ENCODE results near the gene SLC44A3. TPM values are rescaled to one million over a fixed set of nuclear protein-coding genes. Genes with fewer than 3 reads are reported as not detected.

SLC44A3 gene
- polyA plus RNA-seq (ENCODE audit: low read depth in 6 of 6) = not detected

DNA sequence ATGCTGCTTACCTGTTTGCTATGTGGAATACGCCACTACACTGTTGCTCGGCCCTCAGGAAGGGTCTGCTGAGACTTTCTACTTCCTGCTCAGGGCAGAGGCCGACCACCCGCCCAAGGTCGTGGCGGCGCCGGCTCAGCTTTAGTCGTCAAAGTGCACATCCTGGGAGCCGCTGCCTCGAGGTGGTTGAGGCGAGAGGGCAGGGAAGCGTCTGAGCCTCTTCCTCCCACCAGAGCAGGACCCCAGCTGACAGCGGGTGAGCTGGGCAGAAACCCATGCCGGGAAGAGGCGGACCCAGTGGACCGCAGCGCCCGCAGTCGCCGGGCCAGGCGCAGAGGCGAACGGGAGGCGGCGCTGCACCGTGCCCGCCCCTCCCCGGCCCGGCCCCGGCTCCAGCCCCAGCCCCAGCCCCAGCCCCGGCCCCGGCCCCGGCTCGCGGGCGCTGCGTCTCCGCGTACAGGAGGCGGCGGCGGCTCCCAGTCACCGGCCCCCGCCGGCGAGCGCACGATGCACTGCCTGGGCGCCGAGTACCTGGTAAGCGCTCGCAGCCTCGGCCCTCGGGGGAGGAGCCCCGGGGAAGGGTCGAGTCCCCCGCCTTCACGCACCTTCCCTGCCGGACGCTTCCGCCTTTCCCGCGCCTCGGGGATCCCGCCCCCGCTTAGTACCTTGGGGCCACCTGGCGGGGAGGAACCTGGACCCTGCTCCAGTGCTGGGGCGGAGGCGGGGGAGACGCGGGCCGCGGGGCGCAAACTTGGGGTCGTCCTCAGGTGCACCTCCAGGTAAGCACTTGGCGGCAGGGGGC, at the start of gene SLC44A3:
TSS of gene SLC44A3 (plus strand) at position 413 of the 802 bp plus-strand sequence. CDS start at position 508, 95 bp downstream.
- Mint-ChIP-seq H3K27ac (peak within 1 kb of the TSS in 1 of 6 donors; percentile 59), H3K36me3 (no peaks in the 10 kb centered on the region), H3K9me3 (peaks cover 0 to 7% (median 4%) of the 10 kb centered on the region in 7 donors), H3K4me1 (no peaks in the 10 kb centered on the region), H3K4me3 (peak within 1 kb of the TSS; percentile 15 to 86 (median 72)), H3K27me3 (peaks cover 49 to 56% (median 54%) of the 10 kb centered on the region in 3 donors)
- peak; percentile 9 for DNase-seq
- ATAC-seq (ENCODE audit: low read depth in 2 of 2) = peak; percentile 52 to 63

GRCh38 chr1:94772230-94772641, 47.9 kb upstream of the SLC44A3 start:
- no peak for DNase-seq
- Mint-ChIP-seq H3K27me3 (peaks cover 0 to 13% (median 0%) of the 10 kb centered on the region in 3 donors), H3K4me3 (peak overlapping the region in 1 of 8 donors; percentile 57), H3K36me3 (no peaks in the 10 kb centered on the region), H3K9me3 (peaks cover 0 to 7% (median 0%) of the 10 kb centered on the region in 7 donors), H3K4me1 (peaks cover 15 to 22% (median 18%) of the 10 kb centered on the region in 3 donors), H3K27ac (no peak overlapping the region)
- ATAC-seq (ENCODE audit: low read depth in 2 of 2) = no peak

- H3K27ac Mint-ChIP-seq = peak overlapping the region in 2 of 6 donors; percentile 55 to 81
- H3K36me3 Mint-ChIP-seq = no peaks in the 10 kb centered on the region
- DNase-seq (no peak), ATAC-seq (ENCODE audit: low read depth in 2 of 2) (peak; percentile 55 to 58)
- peaks cover 15 to 23% (median 18%) of the 10 kb centered on the region in 3 donors for H3K4me1 Mint-ChIP-seq
- peaks cover 0 to 15% (median 0%) of the 10 kb centered on the region in 3 donors for H3K27me3 Mint-ChIP-seq
- H3K9me3 Mint-ChIP-seq = peaks cover 0 to 9% (median 0%) of the 10 kb centered on the region in 7 donors
- H3K4me3 Mint-ChIP-seq = peak overlapping the region in 3 of 8 donors; percentile 4 to 48 (median 35)
These were observed 47.3 kb upstream of the SLC44A3 start for GRCh38 chr1:94772845-94773244.

GRCh38 chr1:94773296-94773809, 46.8 kb upstream of the SLC44A3 start:
- Mint-ChIP-seq H3K27me3 (peaks cover 0 to 18% (median 0%) of the 10 kb centered on the region in 3 donors), H3K4me3 (peak overlapping the region in 3 of 8 donors; percentile 4 to 48 (median 26)), H3K36me3 (no peaks in the 10 kb centered on the region), H3K9me3 (peaks cover 0 to 9% (median 0%) of the 10 kb centered on the region in 7 donors), H3K4me1 (peaks cover 15 to 23% (median 18%) of the 10 kb centered on the region in 3 donors), H3K27ac (peak overlapping the region in 2 of 6 donors; percentile 55 to 85)
- DNase-seq (no peak), ATAC-seq (ENCODE audit: low read depth in 2 of 2) (no peak)

DNA sequence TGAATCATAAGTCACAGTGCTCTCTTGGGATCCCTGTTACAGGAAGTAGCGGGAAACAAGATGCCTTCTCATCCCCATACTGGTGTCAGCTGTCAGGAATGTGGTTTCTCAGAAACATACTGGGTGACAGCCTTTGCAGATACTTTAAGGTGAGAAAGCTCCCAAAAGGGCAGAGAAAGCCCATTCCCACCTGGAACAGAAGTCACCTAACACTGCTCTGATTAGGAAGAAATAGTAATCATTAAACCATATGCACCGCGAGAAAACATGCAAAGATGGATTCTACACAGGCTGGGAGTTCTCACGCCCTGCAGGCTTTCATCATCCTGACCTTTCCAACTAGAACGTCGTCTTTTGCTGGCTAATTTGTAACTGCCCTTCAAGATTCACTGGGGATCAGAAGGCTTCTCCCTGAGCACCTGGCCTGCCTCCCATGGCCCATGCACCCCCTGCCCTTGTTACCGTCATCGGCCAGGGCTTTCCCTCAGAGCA, 46.2 kb upstream of the SLC44A3 start:
- H3K9me3 Mint-ChIP-seq = peaks cover 0 to 9% (median 0%) of the 10 kb centered on the region in 7 donors
- peaks cover 0 to 19% (median 0%) of the 10 kb centered on the region in 3 donors for H3K27me3 Mint-ChIP-seq
- peaks cover 15 to 23% (median 18%) of the 10 kb centered on the region in 3 donors for H3K4me1 Mint-ChIP-seq
- H3K27ac Mint-ChIP-seq = peak overlapping the region in 2 of 6 donors; percentile 39 to 56
- no peaks in the 10 kb centered on the region for H3K36me3 Mint-ChIP-seq
- H3K4me3 Mint-ChIP-seq = no peak overlapping the region
- no peak for DNase-seq
- no peak for ATAC-seq (ENCODE audit: low read depth in 2 of 2)

DNA sequence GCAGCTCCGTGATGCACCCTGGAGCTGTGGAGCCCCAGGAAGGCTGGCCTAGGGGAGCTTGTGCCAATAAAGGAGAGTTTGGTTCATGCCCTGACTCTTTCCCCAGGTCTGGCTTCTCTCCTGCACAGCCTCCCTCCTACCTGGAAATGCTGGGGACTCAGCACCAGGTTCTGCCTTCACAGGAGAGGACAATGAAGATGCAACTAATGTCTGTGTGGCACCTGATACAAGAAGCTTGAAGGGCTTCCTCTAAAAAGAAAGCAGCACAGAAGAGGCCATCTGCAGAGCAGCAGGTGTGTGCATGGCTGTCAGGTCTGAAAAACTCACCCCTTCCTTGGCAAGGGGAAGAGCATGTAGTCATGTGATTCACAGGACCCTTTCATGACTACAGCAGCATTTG, 43.7 kb upstream of the SLC44A3 start:
- ATAC-seq (ENCODE audit: low read depth in 2 of 2) (no peak), DNase-seq (no peak)
- H3K27me3 Mint-ChIP-seq = peaks cover 9 to 28% (median 11%) of the 10 kb centered on the region in 3 donors
- H3K36me3 Mint-ChIP-seq = no peaks in the 10 kb centered on the region
- H3K9me3 Mint-ChIP-seq = peaks cover 0 to 9% (median 0%) of the 10 kb centered on the region in 7 donors
- peaks cover 15 to 23% (median 18%) of the 10 kb centered on the region in 3 donors for H3K4me1 Mint-ChIP-seq
- no peak overlapping the region for H3K4me3 Mint-ChIP-seq
- peak overlapping the region in 1 of 6 donors; percentile 28 for H3K27ac Mint-ChIP-seq

- H3K36me3 Mint-ChIP-seq = no peaks in the 10 kb centered on the region
- peaks cover 9 to 28% (median 11%) of the 10 kb centered on the region in 3 donors for H3K27me3 Mint-ChIP-seq
- ATAC-seq (ENCODE audit: low read depth in 2 of 2) (no peak), DNase-seq (no peak)
- H3K4me3 Mint-ChIP-seq = no peak overlapping the region
- H3K27ac Mint-ChIP-seq = no peak overlapping the region
- peaks cover 0 to 9% (median 0%) of the 10 kb centered on the region in 7 donors for H3K9me3 Mint-ChIP-seq
- peaks cover 14 to 20% (median 17%) of the 10 kb centered on the region in 3 donors for H3K4me1 Mint-ChIP-seq
These were observed 42.9 kb upstream of the SLC44A3 start for GRCh38 chr1:94777281-94777680.

DNA sequence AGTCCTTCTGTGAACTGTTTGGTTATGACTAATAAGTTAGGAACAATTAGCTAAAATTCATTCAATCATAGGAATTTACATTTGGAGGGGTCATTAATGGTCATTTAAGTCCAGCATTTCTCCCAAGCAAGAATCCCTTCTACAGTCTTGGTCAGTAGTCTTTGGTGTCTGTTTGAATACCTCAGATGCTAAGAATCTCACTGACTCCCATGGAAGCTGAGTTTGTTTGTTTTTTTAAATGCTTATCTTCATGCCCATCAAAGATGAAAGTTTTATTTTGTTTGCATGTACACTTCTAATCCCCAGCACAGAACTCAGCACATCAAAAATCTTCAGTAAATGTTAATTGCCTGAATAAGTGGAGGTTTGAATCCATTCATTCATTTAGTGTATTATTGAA, 41.3 kb upstream of the SLC44A3 start:
- Mint-ChIP-seq H3K27ac (no peak overlapping the region), H3K36me3 (no peaks in the 10 kb centered on the region), H3K27me3 (peaks cover 11 to 35% (median 17%) of the 10 kb centered on the region in 3 donors), H3K4me3 (no peak overlapping the region), H3K9me3 (peaks cover 0 to 9% (median 0%) of the 10 kb centered on the region in 7 donors), H3K4me1 (peaks cover 0 to 5% (median 1%) of the 10 kb centered on the region in 3 donors)
- DNase-seq (no peak), ATAC-seq (ENCODE audit: low read depth in 2 of 2) (no peak)

DNA sequence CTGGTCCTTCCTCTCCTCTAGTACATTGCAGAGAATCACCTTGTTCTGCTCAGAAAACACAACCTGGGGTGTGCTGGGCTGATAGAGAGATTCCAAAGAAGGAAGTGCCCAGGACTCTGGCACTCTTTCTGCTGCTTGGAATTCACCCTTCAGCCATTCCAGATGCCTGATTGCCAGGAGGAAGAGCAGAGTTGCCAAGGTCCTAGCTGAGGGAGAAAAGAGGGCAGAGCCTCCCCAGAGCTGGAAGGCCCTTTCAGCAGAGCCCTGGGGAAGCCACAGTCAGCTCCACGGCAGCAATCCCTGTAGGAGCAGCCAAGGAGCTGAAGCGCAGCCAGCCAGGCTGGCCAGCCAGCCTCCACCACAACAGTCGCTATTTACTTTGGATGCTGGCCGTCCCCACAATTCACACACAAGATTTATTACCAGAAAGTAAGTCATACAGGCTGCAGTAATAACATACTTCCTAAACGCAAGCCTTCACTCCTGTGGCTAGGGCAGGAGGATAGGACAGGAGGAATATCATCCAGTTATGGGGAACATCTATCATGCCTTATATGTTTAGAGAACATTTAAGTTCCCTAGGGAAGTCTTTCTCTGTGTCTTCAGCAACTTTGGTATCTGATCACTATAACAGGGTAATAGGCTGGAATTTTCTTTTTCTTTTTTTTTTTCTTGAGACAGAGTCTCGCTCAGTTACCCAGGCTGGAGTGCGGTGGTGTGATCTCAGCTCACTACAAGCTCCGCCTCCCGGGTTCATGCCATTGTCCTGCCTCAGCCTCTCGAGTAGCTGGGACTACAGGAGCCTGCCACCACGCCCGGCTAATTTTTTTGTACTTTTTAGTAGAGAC, 36.6 kb upstream of the SLC44A3 start:
- no peak for DNase-seq
- ATAC-seq (ENCODE audit: low read depth in 2 of 2) = no peak
- peaks cover 11 to 26% (median 23%) of the 10 kb centered on the region in 3 donors for H3K27me3 Mint-ChIP-seq
- H3K4me1 Mint-ChIP-seq = no peaks in the 10 kb centered on the region
- H3K27ac Mint-ChIP-seq = no peak overlapping the region
- H3K36me3 Mint-ChIP-seq = no peaks in the 10 kb centered on the region
- H3K4me3 Mint-ChIP-seq = no peak overlapping the region
- peaks cover 0 to 1% (median 0%) of the 10 kb centered on the region in 7 donors for H3K9me3 Mint-ChIP-seq

- DNase-seq = no peak
- H3K4me3 Mint-ChIP-seq = no peak overlapping the region
- no peaks in the 10 kb centered on the region for H3K4me1 Mint-ChIP-seq
- H3K27ac Mint-ChIP-seq = no peak overlapping the region
- no peaks in the 10 kb centered on the region for H3K36me3 Mint-ChIP-seq
- H3K9me3 Mint-ChIP-seq = peaks cover 0 to 1% (median 0%) of the 10 kb centered on the region in 7 donors
- peaks cover 11 to 26% (median 23%) of the 10 kb centered on the region in 3 donors for H3K27me3 Mint-ChIP-seq
- ATAC-seq (ENCODE audit: low read depth in 2 of 2) = no peak
These were observed 36.0 kb upstream of the SLC44A3 start for GRCh38 chr1:94784190-94784515.

DNA sequence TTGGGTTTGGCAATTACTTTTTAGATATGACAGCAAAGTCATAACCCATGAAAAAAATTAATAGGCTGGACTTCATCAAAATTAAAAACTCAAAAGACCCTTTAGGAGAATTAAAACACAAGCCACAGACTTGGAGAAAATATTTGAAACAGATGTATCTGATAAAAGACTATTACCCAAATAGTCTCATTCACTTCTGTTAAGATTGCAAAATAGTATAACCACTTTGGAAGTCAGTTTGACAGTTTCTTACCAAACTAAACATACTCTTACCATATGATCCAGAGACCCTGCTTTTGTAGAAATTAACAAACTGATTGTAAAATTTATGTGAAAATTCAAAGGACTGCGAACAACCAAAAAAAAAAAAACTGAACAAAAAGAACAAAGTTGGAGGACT, 32.5 kb upstream of the SLC44A3 start:
- peaks cover 8 to 19% (median 13%) of the 10 kb centered on the region in 3 donors for H3K4me1 Mint-ChIP-seq
- no peak overlapping the region for H3K27ac Mint-ChIP-seq
- peaks cover 0 to 3% (median 0%) of the 10 kb centered on the region in 7 donors for H3K9me3 Mint-ChIP-seq
- no peaks in the 10 kb centered on the region for H3K36me3 Mint-ChIP-seq
- DNase-seq = no peak
- ATAC-seq (ENCODE audit: low read depth in 2 of 2) = no peak
- no peak overlapping the region for H3K4me3 Mint-ChIP-seq
- peaks cover 0 to 17% (median 10%) of the 10 kb centered on the region in 3 donors for H3K27me3 Mint-ChIP-seq

- H3K9me3 Mint-ChIP-seq = peaks cover 0 to 14% (median 0%) of the 10 kb centered on the region in 7 donors
- peaks cover 21 to 36% (median 23%) of the 10 kb centered on the region in 3 donors for H3K4me1 Mint-ChIP-seq
- ATAC-seq (ENCODE audit: low read depth in 2 of 2) (no peak), DNase-seq (no peak)
- no peaks in the 10 kb centered on the region for H3K36me3 Mint-ChIP-seq
- H3K4me3 Mint-ChIP-seq = no peak overlapping the region
- H3K27ac Mint-ChIP-seq = no peak overlapping the region
- peaks cover 0 to 3% (median 0%) of the 10 kb centered on the region in 3 donors for H3K27me3 Mint-ChIP-seq
These were observed 29.9 kb upstream of the SLC44A3 start for GRCh38 chr1:94790246-94790645.

- Mint-ChIP-seq H3K27me3 (peaks cover 0 to 3% (median 0%) of the 10 kb centered on the region in 3 donors), H3K4me3 (no peak overlapping the region), H3K4me1 (peaks cover 25 to 40% (median 26%) of the 10 kb centered on the region in 3 donors), H3K9me3 (peaks cover 0 to 18% (median 2%) of the 10 kb centered on the region in 7 donors), H3K36me3 (no peaks in the 10 kb centered on the region), H3K27ac (no peak overlapping the region)
- ATAC-seq (ENCODE audit: low read depth in 2 of 2) (no peak), DNase-seq (no peak)
These were observed 29.5 kb upstream of the SLC44A3 start for GRCh38 chr1:94790670-94791069.
